HG03139 (cell line): ENCODE results near the gene IL1RAPL1.

Source experiments
- ATAC-seq: cut with Tn5 transposase; IDR thresholded peaks from one replicate; pipeline ENCODE4 v1.9.1; 2021; ENCODE audit not compliant: unreplicated experiment

Gene IL1RAPL1

DNA sequence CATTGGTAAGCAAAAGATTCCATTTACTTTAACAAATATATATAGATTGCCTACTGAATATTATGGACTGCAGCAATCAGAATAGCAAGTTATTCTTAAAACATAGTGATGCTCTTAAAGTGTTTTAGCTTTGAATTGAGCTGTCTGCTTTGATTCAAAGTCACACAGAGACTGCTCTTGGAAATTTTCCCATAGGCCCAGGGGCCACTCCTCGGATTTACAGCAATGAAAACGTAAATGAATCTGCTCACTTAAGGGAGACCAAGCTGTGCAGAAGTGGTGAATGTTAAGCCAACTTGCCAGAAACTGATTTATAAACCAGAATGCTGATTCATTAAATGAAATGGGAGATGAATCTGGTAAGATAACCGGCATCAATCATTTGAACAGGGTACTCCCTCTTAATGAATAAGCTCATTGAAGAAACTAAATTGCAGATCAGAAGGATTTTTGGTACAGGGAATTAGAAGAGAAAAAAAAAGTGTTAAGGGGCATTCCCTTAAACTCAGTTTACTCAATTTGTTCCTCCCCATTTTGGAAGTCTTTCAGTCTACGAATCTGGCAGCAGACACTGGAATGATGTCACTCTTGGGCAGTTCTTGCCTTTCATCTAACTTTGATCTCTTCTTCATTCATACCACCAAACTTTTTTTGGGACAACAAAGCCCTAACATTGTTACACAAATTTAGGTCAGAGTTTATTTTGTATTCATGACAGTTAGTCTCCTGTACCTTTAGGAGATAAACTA lies 1264.8 kb downstream of the IL1RAPL1 start:
- ATAC-seq, result no peak

DNA sequence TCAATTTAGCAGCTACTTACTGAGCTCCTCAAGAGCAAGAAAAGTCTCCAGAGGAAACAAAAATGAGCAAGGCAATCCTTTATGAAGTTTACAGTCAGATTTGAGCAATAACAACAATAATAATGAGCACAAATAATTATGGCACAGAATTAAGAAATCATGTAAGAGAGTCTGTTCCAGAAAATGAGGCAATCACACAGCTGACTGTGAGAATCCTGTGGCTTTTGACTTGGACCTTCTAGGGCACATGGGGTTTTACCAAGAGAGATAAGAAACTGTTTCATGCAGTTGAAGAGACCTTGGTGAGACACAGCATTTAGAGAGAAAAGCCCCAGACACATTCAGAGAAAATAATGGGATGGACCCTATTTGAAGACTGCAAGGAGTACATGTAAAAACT lies 1265.5 kb downstream of the IL1RAPL1 start:
- no peak for ATAC-seq

DNA sequence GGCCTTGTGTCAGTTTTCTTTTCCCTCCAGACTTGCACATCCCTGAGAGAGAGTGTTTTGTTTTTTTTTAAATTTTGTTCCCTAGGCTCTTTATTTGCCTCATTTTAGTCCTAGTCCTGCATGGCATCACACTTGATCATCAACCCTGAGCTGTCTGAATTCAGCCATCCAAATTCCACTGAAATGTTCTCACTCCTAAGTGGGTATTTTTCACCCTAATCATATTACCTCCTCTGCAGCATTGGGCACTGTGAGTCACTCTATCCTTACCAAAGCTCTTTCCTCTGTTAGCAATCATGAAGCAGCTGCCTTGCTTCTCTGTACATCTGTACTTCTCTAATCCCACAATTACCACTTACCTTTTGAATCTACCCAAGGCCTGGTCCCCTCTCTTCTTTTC lies 1271.5 kb downstream of the IL1RAPL1 start:
- no peak for ATAC-seq

DNA sequence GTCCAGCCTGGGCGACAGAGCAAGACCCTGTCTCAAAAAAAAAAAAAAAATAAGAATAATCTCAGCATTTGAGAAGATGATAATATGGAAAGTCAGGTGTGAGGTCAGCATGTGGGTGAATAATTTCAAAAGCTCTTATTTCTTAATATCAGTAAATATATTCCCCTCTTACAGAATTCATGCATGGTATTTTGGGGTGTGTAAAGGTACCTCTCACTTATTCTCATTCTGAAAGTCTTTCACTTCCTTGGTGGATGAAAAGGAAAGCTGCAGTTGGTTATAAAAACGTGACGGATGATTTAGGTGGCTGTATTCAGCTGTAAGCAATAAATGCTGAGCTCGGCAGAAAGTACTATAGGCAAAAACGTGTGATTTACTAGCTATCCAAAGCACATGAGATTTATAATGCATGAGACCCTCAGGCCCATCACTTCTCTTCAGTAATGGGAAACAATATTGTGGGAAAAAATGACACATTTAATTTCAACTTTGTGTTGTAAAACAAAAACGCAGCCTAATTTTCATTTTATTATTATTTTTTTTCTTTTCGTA lies 1275.0 kb downstream of the IL1RAPL1 start:
- no peak for ATAC-seq

DNA sequence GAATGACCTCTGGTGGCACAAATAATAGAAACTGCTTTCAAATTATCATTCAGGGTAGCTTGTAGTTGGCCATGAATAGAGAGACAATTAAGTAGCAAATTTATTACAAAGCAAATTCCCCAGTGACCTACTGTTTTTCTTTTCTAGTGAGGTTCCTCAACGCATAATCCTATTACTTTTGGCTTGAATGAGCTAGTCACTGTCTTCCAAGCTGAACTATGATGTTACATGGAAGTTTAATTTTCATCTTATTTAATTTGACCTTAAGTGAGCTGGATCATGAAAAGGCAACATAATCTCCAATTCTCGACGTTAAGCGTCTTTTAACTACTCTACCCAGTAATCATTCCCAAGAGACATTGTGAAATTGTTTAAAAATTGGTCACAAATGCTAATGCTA lies 1280.7 kb downstream of the IL1RAPL1 start:
- ATAC-seq, result no peak

DNA sequence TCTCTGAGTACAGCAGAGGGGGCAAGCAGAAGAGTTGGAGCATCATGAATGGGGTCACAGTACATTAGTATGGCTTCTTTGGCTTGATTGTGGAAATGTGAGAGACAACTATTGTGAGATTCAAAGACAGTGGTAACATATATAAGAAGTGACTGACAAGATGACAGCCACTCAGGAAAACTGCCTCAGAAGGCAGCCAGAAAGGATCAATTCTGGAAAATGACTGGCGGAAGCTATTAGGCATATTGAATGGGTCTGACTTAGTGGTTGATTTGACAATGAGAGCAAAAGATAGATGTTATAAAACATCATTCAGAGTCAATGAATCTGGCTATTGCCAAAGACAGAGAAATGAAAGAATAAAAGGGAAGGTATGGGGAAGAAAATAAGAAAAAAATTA lies 1282.6 kb downstream of the IL1RAPL1 start:
- no peak for ATAC-seq

DNA sequence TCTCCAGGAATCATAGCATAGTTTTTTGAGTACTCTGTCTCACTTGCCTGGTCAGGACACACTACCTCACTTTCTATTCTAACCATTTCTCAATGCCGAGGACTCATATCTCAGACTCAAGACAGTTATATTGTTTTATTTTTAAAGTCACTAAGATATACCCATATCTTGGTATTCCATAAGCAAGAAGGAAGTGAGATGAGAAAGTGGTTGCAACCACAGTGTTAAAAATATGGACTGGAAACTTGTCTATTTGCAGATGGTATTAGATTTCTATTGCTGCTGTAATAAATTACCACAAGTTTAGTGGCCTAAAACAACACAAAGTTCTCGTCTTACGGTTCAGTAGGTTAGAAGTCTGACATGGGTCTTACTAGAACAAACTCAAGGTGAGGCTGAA lies 1283.4 kb downstream of the IL1RAPL1 start:
- no peak for ATAC-seq

DNA sequence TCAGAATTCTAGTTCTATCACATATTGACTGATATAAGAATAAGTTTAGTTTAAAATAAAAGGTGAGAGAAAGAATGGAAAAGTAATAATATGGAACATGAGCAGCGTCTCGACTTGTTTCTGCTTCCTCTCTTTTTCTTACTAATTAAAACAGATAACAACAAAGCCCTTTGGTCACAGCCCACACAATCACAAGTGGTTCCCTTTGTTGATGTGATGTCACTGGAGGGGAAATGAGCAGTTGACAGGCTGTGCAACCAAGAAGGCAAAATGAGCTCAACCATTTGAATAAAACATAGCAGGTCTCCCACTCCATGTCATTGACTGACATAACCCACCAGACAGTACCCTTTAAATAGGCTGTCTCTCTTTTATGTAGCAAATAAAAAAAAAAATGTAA lies 1285.6 kb downstream of the IL1RAPL1 start:
- ATAC-seq, result no peak

DNA sequence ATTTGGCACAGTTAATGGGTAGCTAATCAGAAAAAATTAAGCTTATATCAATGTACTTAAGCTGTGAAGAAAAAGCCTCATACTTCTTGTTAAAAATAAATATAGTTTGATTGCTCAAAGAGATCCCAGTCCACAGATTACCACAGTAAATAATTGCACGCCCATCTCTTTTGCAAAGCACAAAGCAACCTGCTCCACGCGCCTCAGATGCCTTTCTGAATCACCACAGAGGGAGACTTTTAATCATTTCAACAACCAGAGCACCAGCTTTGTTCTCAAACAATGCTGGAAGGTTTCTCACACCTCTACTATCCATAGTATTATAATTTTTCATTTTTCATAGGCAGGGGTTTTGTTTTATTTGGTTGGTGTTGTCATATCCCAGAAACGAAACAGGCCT lies 1289.5 kb downstream of the IL1RAPL1 start:
- no peak for ATAC-seq

DNA sequence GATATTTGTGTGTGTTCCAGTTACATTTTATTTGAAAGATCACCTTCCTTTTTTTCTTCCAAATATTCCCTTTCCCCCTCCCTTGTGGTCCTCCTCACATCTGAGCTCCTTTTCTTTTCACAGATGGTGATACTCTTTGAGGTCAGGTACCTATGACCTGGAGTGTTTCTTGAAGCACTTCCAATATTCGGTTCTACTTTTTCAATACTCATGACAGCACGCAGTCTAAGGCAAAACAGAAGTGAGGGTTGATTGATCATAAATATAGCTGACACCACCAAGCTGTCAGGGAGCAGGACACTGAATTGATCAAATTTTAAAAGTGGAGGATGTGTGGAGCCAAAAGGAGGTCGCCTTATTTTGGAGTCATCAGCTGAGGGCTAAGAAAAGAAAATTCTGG lies 1293.7 kb downstream of the IL1RAPL1 start:
- ATAC-seq, result no peak

DNA sequence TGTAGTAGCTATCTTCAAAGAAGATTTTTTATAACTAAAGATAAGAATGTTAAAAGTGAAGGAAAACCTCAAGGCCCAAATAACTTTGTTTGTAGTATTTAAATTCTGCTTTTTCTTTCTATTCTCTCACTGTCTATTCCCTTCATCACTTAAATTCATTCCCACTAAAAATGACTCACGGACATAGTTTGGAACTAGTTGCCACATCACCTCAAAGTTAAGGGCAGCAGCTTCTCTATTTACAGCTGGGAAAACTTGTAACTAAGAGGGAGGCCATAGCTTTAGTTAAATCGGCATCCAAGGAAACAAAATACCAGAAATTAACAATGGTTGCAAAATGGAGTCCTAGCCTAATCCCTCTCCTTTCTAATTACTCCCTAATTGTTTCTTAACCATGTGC lies 1302.8 kb downstream of the IL1RAPL1 start:
- no peak for ATAC-seq

DNA sequence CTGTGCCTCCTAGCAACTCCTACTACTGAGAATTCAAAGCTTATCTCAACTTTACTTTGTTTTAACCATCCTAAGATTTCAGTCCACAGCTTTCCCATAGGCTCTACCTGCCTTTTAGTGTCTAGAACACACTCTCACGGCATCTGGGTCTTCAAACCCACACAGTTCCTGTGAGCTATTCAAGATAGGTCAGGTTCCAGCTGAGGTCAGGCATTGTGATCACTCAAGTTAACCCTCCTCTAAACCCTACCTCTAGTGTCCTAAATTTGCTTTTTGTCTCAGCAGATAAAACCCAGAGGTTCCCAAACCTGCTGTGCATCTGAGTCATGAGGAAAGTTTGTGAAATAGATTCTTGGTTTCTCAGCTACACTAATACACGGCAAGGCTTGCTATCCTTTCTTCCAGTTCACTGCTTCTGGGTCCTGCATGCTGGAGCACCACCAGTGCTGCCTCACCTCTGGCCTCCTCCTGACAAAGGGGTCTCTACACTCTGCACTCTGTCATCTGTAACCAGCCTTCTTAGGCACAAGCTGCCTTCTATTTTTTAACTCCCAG lies 1303.5 kb downstream of the IL1RAPL1 start:
- no peak for ATAC-seq

DNA sequence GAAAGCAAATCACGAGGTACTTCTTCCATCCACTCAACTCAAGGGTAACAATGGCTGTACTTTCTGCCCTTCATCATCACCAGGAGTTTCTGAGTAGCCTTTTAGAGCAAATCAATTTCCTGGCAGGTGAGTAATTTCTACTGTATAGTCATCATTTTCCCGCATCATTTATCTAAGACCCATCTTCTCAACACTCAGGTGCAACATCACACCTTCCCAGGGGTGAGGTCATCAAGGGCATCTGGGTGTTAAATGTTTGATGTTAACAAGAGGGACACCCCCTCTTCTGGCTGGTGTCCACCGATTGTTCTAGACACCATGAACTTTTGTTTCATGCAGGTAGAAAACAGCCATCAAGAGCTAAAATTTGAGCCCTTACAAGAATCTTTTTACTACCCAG lies 1314.8 kb downstream of the IL1RAPL1 start:
- no peak for ATAC-seq

DNA sequence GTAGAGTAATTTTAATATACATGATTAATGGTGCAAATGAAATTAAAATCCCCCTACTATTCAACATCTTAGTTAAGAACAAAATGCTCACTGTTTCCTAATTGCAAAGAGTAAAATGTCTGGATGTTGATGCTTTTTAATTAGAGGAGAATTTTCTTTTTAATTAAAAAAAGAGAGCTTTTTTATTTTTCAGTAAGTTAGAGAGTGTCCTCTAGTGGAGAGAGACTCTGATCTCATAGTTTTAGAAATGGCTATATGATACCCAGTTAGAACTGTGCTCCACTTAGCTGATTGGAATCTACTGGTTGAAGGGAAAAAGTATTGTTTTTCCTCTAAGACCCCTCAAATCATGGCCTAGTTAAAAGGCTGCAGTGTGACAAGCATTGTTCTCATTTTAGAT lies 1316.1 kb downstream of the IL1RAPL1 start:
- no peak for ATAC-seq

DNA sequence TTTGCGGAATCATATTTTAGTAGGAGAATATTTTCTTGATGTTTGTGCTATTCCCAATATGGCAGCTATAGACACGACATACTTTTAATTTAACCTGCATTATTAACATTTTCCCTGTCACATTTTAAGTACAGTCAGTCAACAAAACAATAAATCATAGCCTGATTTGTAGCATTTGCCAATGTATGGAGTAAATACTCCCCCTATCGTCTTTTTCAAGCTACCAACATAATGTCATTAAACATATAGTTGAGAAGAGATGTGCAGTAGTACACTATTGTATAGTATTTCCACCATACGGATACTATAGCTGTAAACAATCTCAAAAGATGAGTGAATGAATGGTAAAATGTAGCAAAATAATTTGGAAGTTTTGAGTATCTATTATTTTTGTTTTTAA lies 1324.4 kb downstream of the IL1RAPL1 start:
- ATAC-seq, result no peak

DNA sequence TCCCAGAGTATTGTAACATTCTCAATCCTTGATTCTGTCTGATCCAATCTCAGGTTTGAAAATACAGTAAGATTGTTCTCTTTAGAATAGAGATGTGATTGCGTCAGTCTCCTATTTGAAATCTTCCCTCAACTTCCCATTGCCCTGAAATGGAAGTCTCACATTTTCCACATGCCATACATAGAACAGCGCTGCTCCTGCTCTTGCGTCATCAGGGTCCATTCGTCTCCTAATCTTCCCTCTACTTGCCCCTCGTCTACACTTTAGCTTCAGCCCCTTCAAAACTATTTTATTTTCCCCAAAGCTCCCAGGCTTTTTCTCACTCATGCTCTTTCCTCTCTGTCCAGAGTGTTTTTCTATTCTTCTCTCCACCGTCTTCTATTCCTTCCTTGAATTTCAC lies 1326.4 kb downstream of the IL1RAPL1 start:
- ATAC-seq, result no peak

DNA sequence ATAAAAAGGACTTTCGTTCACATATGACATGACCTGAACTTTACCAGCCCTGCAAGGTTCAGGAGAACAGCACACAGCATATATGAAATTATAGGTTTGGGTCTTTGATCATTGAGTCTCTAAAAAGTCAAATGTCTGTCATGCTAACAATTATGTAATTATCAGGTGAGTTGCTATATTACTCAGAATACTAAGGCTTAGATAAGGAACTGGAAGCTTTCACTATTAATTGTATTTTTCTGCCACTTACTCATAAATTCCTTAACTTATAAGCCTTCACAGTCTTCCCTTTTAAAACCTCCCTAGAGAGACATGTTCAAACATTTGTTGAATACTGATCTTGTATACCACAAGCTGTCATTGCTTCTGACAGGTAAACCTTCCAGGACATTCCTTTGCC lies 1335.4 kb downstream of the IL1RAPL1 start:
- no peak for ATAC-seq

DNA sequence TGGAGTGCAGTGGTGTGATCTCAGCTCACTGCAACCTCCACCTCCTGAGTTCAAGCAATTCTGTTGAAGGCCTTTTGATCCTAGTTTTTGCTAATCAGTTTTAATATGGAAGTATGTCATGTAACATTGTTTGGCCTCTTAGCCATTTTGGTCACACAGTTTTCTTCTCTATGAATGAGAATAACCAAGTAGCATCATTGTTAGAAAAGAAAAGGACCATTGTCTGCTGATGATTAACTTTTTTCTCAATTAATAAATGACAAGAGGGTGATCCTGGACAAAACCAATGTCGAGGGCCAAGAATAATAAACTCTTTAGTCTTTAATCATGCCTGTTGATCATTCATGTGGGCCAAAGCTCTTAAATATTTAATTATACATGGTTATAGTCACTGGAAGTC lies 1338.8 kb downstream of the IL1RAPL1 start:
- no peak for ATAC-seq

DNA sequence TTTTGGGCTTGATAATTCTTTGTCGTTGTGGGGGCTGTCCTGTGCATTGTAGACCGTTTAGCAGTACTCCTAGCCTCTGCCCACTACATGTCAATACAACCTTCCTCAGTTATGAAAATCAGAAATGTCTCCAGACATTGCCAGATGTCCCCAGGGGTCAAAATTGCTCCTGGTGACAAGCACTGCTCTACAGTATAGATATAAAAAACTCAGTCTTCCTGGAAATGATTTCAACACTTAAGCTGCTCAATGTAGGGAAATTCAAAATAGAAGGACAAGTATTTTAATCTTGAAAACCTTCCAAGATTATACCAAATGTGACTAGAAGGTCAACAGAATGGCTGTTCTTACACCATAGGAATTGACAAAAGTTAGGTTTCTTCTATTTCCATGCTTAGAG lies 1339.4 kb downstream of the IL1RAPL1 start:
- ATAC-seq, result no peak

DNA sequence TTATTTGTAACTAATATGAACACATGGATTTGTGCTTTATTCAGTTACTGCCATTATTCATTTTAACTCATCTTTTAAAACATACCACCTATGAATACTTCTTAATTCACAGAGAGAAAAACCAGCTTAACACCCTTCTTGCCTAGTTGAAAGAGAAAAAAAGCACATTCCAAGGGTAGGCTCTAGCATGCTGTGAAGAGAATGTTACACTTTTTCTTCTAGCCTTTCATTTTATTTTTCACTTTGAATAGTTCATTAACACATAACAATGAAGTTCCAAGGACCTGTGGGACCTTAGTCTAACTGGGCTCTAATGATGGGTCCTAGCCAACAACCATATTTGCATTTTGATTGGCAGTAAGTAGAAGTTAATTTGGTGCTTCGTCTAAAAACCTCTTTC lies 1348.2 kb downstream of the IL1RAPL1 start:
- ATAC-seq, result no peak

DNA sequence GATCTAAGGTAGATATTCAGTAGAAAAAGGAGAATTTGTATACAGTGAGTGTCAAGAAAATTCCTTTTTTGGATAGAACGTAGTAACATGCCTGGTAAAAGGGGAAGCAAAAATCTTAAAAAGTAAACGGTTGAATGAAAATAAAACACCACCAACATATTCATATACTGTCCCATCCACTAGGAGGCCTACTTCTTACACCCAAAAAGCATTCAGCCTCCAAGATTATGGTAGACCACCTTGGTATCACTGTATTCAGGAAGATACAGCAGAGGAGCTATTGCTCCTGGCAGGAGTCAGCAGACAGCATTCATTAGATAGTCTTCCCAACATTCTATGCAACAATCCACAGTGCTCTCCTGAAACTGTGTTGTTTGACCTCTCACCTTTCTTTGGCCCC lies 1353.5 kb downstream of the IL1RAPL1 start:
- no peak for ATAC-seq

DNA sequence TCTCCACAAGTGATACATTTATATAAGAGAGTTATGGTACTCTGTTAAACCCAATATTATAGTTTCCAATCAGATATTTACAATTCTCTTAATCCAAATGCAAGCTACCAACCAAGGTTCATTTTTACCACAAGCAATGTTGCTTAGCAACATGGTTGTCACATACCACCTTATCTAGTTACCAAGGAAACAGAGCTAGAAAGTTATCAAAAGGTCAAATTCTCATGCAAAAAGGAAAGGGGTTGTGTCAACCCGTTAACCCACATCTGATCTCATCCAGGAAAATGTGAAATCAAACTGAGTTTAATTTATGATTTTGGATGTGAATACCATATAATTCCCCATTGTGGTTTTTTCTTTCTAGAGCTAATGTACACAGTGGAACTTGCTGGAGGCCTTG lies 1354.0 kb downstream of the IL1RAPL1 start:
- ATAC-seq, result no peak

DNA sequence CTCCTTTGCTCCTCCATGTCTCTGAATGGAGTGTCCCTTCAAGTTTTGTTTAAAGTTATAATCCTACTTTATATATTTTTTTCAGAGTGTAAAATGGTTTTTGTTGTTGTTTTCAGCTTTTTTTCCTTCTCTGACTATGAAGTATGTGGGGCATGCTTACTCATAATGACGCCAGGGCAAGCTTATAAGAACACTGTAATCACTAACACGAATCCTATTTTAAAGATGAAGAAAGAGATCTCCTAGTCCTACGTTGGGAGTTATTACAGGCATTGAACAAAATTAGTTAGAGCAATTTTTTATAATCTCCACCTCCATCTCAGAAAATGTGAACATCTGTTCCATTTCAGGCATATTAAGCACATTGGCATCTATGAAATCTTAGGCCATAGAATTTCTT lies 1360.0 kb downstream of the IL1RAPL1 start:
- no peak for ATAC-seq
